ENCODE measurements around the gene FARP1. TPM values are rescaled to one million over a fixed set of nuclear protein-coding genes. Genes with fewer than 3 reads are reported as not detected.
A peak's percentile ranks its signal among the peaks of the same experiment; 100 is the strongest.
"Not testable (repeated sequence)": the region's sequence is repeated elsewhere in the genome, so short reads cannot be mapped to it uniquely, and the experiment has no call there.

Gene FARP1
- total RNA-seq, 1 donor from 2014 or later, result 9.8 TPM

DNA sequence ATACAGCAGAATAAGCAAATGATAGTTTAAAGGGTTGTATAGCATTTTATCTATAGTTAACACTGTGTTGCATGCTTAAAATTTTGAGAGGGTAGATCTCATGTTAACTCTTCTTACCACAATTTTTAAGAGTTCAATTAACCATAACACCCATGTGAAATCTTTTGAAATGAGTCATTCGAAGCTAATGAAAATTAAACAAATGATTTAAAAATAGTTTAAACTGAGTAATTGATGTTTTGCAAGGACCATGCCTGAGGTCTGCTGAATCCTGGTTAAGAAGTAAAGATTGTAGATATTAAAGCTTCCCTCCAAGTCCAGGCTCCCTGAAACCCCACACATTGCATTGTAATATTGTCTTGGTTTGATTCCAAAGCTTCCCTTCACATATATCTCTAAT, 210.9 kb downstream of the FARP1 start:
- no peak for DNase-seq (ENCODE audit: low read depth in 2 of 2)

DNA sequence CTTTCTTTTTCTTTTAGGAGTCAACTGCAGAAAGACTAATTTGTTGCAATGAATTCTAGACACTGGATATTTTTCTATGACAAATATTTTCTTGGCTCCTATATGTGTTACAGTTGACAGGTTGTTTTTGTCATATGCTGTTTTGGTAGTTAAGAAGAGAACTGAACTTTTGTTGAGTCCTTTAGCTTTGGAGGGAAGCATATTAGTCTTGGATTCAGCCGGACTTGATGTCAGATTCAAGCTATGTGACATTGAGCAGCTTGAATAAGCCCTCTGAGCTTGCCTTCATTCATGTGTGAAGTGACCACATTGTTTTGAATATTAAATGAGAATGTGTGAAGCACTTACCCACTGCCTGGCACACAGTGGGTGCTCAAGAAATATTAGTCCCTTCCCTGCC, 216.0 kb downstream of the FARP1 start:
- DNase-seq (ENCODE audit: low read depth in 2 of 2), result no peak

DNA sequence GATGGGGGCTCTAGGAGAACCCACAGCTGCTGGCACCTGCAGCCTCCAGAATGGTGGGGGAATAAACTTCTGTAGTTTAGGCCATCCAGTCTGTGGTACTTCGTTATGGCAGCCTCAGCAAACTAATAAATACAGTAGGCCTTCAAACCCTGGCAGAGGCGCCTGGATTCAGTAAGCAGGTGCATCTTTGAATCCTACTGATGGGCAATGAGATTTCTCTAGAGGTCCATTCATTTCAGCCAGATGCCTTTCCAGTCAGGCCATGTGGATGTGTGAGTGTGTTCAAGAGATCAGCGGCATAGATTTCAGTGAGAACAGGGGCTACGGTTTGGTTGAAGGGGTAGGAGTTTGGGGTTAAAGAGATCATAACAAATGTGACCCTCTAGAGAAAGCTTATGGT, 217.7 kb downstream of the FARP1 start:
- no peak for DNase-seq (ENCODE audit: low read depth in 2 of 2)

DNA sequence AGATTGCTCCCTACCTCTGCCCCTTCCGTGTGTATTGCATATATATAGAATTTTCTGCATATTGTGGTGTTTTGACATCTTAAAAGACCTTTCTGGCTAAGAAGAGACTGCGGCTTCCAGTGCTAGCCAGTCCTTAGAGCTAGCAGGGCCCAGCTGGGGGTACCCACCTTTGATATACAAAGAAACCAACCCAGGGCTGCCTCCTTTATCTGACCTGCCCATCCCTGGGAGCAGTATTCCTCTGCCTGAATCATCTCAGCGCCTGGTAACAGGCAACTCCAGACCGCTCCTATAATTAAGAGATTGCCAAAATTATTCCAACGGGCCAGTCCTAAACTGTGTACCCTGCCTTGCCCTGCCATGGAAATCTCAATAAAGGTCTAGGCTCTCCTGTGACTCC, 220.4 kb downstream of the FARP1 start:
- no peak for DNase-seq (ENCODE audit: low read depth in 2 of 2)

DNA sequence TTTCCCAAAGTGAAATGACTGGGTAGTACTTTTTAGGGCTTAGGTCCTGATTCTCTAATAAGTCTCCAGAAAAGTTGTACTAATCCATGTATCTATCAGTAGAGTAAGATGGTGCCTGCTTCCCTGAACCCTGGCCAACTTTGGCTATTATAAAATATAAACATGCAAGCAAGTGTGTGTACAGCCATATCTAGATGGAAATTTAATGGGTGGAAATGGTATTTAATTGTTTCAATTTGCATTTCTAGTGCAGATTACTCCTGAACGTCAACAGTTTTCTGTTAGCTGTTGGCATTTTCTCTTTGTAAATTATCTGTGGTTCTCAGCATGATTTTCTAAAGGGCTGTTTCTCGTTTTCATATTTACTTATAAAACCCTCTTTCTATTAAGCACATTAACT, 221.3 kb downstream of the FARP1 start:
- no peak for DNase-seq (ENCODE audit: low read depth in 2 of 2)

DNA sequence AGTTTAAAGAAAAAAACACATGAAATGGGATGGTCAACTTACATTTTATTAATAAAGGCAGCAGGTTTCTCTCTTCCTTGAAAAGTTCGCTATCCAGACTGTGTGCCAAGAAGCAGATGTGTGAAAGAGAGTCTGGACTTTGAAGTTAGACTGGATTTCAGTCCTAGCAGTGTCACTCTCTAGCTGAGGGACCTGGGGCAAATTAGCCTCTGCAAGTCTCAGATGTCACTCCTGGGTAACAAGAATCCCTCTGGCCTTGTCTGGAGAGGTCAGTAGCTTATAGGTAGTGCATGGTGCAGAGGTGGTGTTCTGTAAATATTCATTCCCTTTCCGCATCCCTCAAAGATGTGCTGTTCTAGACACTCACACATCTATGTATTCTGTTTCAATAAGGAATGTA, 221.8 kb downstream of the FARP1 start:
- no peak for DNase-seq (ENCODE audit: low read depth in 2 of 2)

DNA sequence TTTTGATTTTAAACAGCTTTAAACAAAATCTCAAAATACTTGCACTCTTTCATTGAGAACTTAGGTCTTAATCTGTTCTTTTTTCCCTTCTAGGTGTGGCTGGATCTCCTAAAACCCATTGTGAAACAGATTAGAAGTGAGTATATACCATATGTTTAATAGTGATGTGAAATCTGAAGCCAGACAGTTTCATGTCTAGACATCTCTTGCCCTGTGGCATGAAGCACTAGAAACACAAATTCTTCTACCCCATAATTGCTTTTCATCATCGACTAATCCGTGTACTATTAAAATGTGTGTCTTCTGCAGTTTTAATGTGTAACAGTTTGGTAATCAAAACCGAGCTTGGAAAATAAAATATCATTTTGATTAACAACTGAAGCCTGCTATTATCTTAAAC, 222.4 kb downstream of the FARP1 start:
- no peak for DNase-seq (ENCODE audit: low read depth in 2 of 2)

DNA sequence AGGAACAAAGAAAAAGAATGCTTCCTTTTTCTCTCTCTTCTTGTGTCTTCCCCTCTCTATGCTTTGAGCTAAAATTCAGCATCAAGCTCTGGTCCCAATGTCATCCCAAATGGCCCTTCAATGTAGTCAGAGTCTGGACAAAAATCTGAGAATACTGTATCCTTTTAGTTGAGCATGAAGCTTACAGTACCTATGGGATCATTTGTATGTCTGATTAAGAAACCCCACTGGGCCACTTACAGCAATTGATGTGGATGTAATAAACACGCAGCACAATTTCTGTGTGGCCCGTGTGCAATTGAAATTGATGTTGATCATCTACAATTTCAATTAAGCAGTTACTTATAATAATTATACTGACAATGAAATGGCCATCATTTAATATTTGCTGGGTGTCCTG, 223.1 kb downstream of the FARP1 start:
- DNase-seq (ENCODE audit: low read depth in 2 of 2), result no peak

DNA sequence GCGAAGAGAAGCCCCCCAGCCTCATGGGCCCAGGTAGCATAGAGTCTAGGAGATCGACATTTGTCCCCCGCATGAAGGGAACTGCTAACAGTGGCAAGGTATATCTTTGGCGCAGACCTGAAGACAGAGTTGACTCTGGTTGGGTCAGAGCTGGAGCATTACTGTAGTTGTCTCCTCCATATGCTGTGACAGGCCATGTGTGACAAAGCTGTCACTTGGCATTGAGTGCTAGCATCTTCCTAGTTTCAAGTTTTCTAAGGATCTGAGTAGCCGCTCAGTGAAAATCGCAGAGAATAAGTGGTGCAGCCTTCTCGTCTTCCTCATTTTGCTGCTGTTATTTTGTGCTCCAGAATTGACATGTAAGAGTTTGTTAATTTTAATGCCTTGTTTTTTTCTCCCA, 223.5 kb downstream of the FARP1 start:
- no peak for DNase-seq (ENCODE audit: low read depth in 2 of 2)

DNA sequence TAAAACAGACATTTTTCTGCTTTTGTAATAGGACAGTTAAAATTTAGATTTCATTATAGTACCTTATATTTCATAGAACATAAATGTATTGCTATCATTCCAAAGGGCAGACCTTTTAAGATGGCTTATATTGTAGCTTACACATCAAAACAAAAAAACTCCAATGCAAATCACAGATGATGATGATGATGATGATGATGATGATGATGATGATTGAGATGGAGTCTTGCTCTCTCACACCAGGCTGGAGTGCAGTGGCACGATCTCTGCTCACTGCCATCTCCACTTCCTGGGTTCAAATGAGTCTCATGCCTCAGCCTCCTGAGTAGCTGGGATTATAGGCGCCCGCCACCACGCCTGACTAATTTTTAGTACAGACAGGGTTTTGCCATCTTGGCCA, 224.1 kb downstream of the FARP1 start:
- no peak for DNase-seq (ENCODE audit: low read depth in 2 of 2)

DNA sequence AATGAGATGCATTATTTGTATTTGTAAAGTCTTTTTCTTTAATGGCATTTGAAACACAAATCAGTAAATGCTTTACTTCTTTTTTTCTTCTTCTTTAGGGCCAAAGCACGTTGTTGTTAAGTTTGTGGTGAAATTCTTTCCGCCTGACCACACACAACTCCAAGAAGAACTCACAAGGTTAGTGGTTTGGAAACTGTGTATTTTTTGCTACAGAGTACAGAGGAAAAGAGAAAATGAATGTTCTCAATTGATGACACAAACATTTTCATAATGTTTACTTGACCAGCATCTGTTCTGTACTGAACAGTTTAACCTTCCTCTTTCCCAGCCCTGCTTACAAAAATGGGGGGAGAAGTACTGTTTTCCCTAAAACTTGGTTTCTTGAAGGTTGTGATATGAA, 225.1 kb downstream of the FARP1 start:
- DNase-seq (ENCODE audit: low read depth in 2 of 2), result no peak

DNA sequence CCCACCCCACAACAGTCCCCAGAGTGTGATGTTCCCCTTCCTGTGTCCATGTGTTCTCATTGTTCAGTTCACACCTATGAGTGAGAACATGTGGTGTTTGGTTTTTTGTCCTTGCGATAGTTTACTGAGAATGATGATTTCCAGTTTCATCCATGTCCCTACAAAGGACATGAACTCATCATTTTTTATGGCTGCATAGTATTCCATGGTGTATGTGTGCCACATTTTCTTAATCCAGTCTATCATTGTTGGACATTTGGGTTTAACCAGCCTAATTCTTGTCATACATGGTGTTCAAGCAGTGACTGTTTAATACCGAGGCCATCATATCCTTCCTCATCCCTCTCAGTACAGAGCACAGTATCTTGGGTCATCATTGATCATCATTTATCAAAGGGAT, 226.6 kb downstream of the FARP1 start:
- not testable (repeated sequence) for DNase-seq (ENCODE audit: low read depth in 2 of 2)

DNA sequence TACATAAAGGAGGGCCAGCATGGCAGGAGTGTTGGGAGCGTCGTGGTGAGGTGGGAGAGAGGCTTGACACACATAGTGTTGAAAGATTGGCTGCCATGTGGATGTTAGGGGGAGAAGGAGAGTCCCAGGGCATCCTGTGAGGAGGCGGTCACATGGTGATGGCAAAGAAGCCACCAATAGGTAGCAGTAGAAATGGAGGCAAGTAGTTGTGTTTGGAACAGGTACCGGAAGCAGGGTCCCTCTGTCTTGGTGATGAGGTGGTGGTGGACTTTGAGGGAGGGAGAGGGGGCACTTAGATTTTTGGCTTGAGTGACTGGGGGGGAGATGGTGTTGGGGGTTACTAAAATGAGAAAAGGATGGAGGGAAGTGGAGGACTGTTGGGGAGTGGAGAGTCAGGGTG, 227.4 kb downstream of the FARP1 start:
- DNase-seq (ENCODE audit: low read depth in 2 of 2), result no peak

DNA sequence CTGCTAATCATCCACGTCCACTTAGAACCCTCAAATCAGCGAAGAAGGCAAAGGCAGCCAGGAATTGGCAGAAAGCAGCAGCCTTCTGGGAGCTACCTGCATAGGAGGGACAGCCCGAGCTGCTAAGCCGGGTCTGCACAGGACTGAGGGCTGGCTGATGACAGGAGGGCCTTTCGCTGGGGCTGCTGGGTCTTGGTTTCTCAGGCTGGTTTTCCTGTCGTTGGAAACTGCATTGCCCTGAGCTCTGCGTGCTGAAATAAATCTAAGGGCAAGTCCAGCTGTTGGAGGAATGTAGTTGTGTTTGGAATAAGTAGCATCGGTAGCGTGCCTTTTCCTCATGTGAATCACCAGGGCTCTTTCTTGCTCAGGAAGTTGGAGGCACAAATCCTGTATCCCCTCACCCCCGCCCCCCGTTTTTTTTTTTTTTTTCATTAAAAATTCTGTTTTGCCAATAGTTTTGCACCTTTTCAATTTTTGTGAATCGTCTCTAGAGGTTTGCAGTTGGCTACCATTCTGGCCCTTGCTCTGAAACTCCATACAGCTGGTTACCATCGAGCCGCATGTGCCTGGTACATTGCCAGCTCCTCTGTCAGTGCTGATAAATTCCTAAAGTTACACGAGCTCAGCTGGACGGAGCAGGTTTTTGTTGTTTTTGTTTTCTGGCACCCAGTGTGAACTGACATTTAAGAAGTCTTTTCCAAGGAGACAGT, 228.1 kb downstream of the FARP1 start:
- DNase-seq (ENCODE audit: low read depth in 2 of 2), result no peak

DNA sequence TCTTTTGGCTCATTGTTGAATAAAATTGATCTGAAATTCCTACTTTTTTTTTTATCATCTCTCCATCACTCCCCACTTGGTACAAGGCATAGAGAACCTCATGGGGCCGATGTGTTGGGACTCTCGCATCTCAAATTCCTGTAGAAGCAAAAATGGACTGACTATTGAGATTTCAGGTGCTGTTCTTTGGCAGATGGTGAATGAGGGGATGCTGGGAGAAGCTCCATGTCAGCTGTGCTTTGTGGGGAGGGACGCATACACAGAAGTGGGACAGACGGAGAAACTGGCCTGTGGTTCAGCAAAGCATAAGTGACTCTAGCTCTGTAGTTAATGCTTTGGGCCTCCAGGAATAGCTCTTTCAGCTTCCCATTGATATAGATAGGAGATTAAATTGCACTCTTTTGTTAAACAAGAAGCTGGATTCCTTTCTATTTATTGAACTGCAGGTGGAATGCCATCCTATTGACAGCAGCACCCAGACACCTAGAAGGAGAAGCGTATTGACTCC, 228.7 kb downstream of the FARP1 start:
- no peak for DNase-seq (ENCODE audit: low read depth in 2 of 2)

DNA sequence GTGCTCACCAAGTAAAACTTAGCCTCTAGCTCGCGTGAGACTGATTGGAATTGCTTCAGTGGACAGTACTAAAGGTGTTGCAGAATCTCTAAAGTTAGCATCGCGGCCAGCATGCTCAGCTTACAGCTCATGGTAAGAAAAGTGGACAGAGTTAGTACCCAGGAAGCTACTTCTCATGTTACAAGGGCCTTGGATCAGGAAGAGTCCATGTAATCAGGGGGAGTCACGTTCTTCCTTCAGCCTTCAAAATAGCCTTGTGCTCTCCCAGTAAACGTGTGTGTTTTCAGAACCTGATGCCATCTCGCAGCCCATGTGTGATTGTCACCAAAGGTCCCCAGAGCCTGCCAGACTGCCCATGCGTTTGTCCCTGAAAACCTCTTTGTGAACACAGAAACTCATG, 230.0 kb downstream of the FARP1 start:
- DNase-seq (ENCODE audit: low read depth in 2 of 2), result no peak

DNA sequence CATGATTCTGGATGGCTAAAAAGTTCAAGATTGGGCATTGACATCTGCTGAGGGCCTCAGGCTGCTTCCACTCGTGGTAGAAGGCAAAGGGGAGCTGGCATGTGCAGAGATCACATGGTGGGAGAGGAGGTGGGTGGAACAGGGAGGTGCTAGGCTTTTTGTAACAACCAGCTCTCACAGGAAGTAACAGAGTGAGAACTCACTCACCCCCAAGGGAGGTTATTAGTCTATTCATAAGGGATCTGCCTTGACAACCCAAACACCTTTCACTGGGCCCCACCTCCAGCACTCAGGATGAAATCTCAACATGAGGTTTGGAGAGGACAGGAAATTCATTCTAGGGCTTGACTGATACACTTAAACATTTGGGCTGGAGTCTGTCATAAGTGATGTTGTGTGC, 231.9 kb downstream of the FARP1 start:
- no peak for DNase-seq (ENCODE audit: low read depth in 2 of 2)

DNA sequence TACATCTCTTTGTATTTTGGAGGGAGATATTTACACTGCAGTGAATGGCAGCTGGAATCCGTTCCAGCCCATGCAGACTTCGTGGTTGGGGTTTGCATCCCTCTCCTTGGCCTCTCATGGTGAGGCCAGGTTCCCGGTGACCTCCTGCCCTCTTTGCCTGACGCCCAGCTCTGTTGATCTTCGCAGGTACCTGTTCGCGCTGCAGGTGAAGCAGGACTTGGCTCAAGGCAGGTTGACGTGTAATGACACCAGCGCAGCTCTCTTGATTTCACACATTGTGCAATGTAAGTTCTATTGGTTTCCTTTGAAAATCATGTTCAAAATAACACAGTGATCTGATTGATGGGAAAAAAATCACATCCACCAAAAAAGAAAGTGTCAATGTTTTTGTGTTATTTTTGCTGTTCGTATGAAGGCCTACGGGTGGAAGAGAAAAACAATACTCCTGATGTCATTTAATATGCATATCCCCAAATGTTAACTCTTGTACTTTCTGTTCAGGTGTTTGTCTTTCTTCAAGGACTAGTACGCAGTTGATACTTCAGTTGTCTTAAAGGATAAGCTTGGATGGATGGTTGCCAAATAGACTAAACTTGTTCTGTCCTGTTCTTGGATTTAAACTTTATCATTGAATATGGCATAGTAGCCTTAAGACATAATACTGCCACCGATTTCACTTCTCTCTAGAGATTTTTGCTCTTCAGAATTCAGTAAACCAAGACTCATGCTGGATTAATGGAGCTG, 234.9 kb downstream of the FARP1 start:
- DNase-seq (ENCODE audit: low read depth in 2 of 2), result no peak

DNA sequence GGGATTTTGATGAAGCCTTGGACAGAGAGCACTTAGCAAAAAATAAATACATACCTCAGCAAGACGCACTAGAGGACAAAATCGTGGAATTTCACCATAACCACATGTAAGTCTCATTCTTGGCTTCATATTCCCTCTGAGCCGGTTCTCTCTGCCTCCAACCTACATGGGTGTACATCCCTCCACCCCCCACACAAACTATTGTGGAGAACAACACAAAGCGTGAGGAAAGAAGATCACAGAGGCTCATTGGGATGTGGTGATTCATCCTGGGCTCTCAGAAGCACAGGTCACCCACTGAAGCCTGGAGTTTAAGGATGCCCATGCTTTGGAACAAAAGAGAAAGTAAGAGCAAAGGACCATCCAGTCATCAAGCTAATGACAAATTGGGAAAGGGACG, 241.8 kb downstream of the FARP1 start:
- DNase-seq (ENCODE audit: low read depth in 2 of 2), result peak in 1 of 2 donors; percentile 23

DNA sequence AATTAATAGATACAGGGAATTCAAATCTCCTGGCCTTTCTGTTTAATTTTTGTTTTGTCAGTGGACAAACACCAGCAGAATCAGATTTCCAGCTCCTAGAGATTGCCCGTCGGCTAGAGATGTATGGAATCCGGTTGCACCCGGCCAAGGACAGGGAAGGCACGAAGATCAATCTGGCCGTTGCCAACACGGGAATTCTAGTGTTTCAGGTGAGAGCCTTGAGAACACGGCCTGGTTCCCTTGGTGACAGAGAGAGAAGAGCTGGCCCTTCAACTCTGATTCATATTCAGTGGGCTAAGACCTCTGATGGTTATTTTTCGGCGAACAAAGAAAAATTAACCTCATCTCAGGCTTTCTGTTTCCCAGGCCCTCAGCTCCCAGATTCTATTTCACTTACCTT, 242.7 kb downstream of the FARP1 start:
- no peak for DNase-seq (ENCODE audit: low read depth in 2 of 2)

DNA sequence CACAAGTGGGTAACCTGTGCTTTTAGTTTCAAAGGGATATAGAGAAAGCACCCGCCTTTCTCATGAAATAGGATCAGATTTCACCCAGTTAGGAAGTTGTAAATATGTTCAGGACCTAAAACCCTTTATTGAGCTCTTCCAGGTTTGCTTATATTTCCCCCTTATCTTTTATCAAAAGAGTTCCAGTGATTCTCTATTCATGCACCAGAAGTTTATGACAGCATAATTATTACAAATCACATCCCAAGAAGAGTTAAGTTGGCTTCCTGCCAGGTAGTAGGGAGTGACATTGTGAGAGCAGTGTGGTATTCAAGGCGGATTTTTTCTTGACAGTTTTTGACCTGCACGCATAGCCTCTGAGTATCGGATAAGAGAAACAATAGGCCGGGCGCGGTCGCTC, 243.7 kb downstream of the FARP1 start:
- DNase-seq (ENCODE audit: low read depth in 2 of 2), result no peak

DNA sequence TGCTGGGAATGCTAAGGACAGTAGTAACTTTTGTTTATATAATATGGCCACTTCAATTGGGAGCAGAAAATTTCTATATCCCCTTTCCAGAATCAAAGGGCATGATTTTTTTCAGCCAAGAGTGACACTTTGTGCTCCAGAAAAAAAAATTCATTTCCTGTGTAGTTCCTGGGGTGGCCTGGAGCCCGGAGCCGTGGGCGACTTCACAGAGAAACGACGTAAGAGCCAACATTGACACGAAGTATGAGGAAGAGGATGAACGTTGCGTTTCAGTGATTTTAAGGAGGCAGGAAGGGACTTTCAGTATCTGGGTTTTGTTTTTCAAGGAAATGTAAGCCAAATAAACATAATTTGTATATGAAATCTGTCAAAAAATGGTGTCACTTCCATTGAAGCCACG, 246.4 kb downstream of the FARP1 start:
- DNase-seq (ENCODE audit: low read depth in 2 of 2), result no peak

DNA sequence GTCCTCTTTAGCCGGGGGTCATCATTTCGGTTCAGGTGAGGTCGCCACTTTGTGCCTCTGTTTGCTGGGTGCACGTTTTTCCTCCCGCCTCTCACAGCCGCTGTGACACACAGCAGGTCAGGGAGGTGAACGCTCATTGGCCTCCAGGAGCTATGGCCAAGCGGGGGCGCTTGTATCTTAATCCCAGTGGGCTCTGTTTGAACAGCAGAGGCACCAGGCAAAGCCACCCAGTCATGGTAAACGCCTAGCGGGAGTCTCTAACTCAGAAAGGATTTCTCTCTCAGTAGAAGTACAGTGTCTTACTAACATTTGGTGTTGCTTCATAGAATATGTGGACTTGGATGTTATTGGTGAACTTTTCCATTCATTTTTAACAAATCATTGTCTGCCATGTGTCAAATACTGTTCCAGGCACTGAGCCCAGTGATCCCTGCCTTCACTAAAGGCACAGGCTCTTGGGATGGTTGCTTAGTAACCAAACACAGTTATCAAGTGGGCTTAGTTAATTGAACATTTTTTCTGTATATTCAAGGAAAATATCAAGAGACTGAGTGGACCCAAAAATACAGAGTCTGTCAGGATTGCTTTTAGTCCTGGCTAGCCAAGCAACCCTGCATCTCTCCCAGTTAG, 247.3 kb downstream of the FARP1 start:
- no peak for DNase-seq (ENCODE audit: low read depth in 2 of 2)
